Fibroblast of mammary gland (primary cell): ENCODE measurements around the gene DMRTB1.
A peak's percentile ranks its signal among the peaks of the same experiment; 100 is the strongest.

ENCODE experiments used
- DNase-seq: peaks from one replicate; pipeline ENCODE4 v3.0.0-alpha.2; 2010; ENCODE audit warnings: low read depth
- H3K4me3 ChIP-seq: 2 replicates; pipeline ENCODE4 v1.5.1; 2011; ENCODE audit warnings: low read depth, mild to moderate bottlenecking, low read length, moderate library complexity; ENCODE audit not compliant: control insufficient read depth
- TF ChIP-seq, protein P1 (sequence below): conservative IDR thresholded peaks from 2 replicates; pipeline ENCODE4 v1.5.1; 2011; ENCODE audit warnings: low read depth, low read length, inconsistent platforms; ENCODE audit not compliant: control insufficient read depth, insufficient read depth

Gene DMRTB1

DNA sequence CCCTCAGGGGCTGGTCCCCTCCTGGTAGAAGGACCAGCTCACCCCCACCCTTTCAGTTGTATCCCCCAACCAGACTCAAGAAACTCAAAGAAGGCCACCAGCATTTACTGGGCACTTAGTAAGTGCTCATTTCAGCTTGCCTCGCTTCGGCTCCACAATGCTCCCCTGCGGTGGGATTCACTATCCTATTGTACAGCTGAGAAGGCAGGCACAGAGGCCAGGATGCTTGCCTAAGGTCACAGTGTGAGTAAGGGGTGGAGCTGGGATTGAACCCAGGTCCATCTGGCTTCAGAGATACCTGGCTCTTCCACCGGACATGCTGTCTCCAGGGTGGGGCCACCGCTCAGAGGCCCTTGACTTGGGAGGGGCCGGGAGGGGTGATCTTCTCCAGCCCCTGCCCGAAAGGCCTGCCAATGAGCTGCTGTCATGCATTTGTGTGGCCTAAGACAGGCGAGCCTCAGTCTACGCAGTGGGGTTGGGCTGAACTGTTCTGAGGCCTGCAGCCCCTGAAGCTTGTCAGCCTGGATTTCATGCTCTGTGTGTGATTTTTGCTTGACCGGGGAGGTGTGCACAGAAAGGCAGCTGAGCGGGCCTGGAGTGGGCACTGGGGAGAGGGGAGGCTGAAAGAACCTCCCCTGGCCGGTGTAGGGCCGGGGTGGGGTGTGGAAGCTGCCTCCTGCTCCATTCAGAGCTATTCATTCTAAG is 48.1 kb downstream of the DMRTB1 start:
- TF ChIP-seq, protein P1, sequence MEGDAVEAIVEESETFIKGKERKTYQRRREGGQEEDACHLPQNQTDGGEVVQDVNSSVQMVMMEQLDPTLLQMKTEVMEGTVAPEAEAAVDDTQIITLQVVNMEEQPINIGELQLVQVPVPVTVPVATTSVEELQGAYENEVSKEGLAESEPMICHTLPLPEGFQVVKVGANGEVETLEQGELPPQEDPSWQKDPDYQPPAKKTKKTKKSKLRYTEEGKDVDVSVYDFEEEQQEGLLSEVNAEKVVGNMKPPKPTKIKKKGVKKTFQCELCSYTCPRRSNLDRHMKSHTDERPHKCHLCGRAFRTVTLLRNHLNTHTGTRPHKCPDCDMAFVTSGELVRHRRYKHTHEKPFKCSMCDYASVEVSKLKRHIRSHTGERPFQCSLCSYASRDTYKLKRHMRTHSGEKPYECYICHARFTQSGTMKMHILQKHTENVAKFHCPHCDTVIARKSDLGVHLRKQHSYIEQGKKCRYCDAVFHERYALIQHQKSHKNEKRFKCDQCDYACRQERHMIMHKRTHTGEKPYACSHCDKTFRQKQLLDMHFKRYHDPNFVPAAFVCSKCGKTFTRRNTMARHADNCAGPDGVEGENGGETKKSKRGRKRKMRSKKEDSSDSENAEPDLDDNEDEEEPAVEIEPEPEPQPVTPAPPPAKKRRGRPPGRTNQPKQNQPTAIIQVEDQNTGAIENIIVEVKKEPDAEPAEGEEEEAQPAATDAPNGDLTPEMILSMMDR: no peak
- no peak for DNase-seq
- no peak overlapping the region for H3K4me3 ChIP-seq

DNA sequence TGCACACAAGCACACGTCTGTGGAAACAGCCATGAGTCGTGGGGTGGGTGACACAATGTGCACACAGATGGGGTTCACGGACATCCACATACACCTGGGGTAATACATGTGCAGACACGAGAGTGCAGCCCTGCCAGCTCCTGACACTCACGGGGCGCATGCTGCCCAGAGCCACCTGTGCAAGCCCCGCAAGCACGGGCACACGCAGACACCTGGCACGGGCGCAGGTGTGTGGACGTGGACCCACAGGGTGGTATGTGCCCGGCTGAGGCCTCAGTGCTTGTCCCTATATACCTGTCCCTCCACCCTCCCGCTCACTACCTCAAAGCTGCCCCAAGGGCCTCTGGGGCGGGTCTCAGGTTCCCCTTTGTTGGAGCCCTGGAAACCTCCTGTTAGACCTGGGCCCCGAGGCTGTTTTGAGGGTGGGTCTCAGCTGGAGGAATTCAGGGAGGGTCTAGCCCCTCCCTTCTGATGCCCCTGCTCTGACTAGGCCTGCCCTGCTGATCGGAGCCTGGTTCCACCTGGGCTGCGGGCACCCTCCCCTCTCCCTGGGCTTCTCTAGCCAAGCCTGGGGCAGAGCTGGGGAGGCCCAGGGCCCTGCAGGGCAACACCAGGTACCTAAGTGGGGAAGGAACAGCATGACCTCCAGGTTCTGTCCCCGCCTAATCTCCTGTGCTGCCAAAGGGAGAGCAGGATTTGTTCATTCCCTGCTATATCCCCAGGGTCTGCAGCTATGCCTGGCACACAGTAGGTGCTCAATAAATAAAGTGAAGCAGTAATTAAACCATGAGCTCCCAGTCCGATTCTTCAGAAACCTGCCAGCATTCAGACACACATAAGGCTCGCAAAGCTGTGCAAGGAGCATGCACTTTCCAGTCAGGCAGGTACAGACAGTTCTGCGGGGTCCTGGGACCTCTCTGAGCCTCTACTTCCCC is 49.1 kb downstream of the DMRTB1 start:
- DNase-seq: no peak
- H3K4me3 ChIP-seq: no peak overlapping the region
- TF ChIP-seq, protein P1: no peak

DNA sequence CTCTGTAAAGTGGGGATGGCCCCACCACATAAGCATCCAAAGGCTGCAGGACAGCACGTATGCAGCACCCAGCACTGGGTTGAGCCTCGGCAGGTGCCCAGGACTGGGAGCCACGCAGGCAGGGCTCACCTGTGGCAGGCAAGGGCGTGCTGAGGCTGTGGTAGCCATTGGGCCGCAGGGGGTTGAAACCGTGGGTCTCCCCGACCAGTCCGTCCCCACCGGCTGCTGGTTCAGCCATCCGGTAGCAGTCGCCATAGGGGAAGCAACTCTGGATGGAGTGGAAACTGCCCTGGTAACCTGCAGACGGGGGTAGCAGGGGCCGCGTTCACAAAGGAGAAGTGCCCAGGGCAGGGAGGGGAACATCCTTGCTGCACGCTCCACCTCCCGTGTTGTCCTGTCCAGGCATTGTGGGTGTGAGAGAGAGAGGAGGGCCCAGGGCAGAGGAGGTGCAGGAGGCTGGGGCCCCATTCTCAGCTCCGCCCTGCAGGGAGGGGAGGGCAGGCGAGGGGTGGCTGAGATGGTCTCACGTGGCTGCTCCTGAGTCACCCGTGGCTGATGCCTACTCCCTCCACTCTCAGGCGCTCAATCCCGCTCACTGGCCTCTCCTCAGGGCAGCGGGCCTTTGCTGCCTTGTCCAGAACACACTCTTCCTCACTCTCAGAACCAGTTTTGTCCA is 49.9 kb downstream of the DMRTB1 start:
- H3K4me3 ChIP-seq: no peak overlapping the region
- TF ChIP-seq, protein P1: no peak
- peak; percentile 58 for DNase-seq

DNA sequence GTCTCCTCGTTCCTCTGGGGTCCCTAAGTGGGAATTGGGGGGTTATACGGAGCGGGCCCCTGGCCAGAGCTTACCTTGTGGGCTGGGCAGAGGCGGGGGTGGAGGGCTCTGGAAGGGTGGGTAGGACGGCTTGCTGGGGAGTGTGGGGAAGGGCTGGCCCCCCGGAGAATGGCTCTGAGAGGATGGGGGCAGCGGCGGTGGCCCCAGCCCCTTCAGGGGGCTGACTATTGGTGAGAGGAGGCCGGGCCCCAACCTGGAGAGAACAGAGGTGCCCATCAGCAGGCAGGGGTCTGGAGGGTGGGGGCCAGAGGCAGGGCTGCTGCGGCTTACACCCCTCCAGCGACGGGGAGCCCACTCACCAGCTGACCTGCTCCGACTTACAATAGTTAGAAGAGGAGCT is 50.6 kb downstream of the DMRTB1 start:
- no peak for DNase-seq
- TF ChIP-seq, protein P1: no peak
- no peak overlapping the region for H3K4me3 ChIP-seq

DNA sequence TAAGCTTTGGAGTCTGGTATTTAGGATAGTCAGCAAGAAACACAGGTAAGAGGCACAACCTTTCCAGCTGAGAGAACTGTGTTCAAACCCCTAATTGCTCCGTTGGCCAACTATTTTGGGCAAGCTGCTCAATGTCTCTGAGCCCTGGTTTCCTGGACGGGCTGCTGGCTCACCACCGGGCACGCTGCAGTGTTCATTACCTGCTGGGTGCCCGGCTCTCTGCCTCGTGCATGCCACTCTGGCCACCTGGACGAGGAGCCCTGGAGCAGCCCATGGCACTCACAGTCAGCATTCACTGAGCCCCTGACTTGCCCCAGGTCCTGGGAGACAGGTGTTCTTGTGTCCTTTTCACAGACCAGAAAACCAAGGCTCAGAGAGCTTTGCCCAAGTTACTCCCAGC is 51.0 kb downstream of the DMRTB1 start:
- no peak overlapping the region for H3K4me3 ChIP-seq
- no peak for DNase-seq
- TF ChIP-seq, protein P1: no peak

DNA sequence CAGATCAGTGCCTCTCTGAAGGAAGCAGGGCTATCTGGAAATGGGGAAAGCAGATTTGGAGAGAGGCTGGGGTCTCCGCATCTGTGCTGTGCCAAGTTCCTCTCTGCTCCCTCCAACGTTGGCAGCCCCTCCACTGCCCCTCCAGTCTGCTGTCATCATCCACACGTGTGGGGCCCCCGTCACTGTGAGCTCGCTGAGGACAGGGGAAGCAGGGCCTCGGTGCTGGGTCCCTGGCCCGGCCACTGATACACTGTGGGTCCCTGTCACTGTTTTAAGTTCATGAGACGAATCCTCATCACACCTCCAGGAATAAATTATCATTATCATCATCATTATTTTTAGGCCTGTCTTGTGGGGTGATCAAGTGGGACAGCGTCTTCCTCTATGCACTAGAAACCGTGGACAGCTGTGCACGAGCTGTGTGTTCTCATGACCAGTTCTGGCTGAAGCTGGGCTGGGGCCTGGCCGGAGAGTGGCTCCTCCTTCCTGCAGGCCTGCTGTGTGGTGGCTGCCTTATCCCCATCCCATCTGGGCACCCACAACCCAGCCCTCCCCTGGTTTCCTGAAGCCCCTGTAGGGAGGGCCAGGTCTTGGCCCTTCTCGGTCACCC is 52.2 kb downstream of the DMRTB1 start:
- DNase-seq: no peak
- TF ChIP-seq, protein P1: no peak
- no peak overlapping the region for H3K4me3 ChIP-seq
